HepG2 (cell line): ENCODE data around the gene ZNF814. TPM values are rescaled to one million over a fixed set of nuclear protein-coding genes. Genes with fewer than 3 reads are reported as not detected.

Source experiments
- ATF7 ChIP-seq, 2 experiments: fragments of 450-650 bp in 1 of 2; sonication (generic) in 1 of 2; formaldehyde crosslinking in 1 of 2; IDR thresholded peaks; 2 replicates each; pipeline versions ENCODE4 v1.4.0 to v1.6.1; 2016 to 2020; ENCODE audit warnings: antibody characterized with exemption in 1 of 2, mild to moderate bottlenecking in 1 of 2, missing genetic modification reagents in 1 of 2
- BCL6 ChIP-seq: IDR thresholded peaks from 2 replicates; pipeline ENCODE4 v1.6.1; 2016; ENCODE audit warnings: missing genetic modification reagents, missing compliant biosample characterization
- CBX1 ChIP-seq: IDR thresholded peaks from one replicate; pipeline ENCODE4 v1.6.1; 2016; ENCODE audit warnings: antibody characterized with exemption, low read depth
- GTF2F1 ChIP-seq: fragments of 150-350 bp; IDR thresholded peaks from 2 replicates; pipeline ENCODE4 v1.6.1; 2014; ENCODE audit warnings: low read length
- NKX3-1 ChIP-seq: sonication (generic); formaldehyde crosslinking; IDR thresholded peaks from 2 replicates; pipeline ENCODE4 v1.5.0; 2020; ENCODE audit warnings: missing genetic modification reagents
- PHB2 ChIP-seq: fragments of 450-650 bp; IDR thresholded peaks from 2 replicates; pipeline ENCODE4 v1.6.1; 2018; ENCODE audit not compliant: partially characterized antibody
- RXRA ChIP-seq: sonication (generic); formaldehyde crosslinking; IDR thresholded peaks from 2 replicates; pipeline ENCODE4 v1.5.1; 2020; ENCODE audit warnings: missing genetic modification reagents
- ZFP62 ChIP-seq: sonication (generic); formaldehyde crosslinking; IDR thresholded peaks from 2 replicates; pipeline ENCODE4 v1.4.0; 2020; ENCODE audit warnings: missing genetic modification reagents
- ZMYM4 ChIP-seq: sonication (generic); formaldehyde crosslinking; IDR thresholded peaks from 2 replicates; pipeline ENCODE4 v1.8.1; 2023; ENCODE audit warnings: mild to moderate bottlenecking, missing genetic modification reagents
- ZNF143 ChIP-seq: sonication (generic); formaldehyde crosslinking; IDR thresholded peaks from 2 replicates; pipeline ENCODE4 v1.4.0; 2020; ENCODE audit warnings: missing genetic modification reagents
- ZNF354B ChIP-seq: sonication (generic); formaldehyde crosslinking; IDR thresholded peaks from 2 replicates; pipeline ENCODE4 v1.8.0; 2022; ENCODE audit warnings: mild to moderate bottlenecking, missing genetic modification reagents
- ZNF567 ChIP-seq: sonication (generic); formaldehyde crosslinking; IDR thresholded peaks from 2 replicates; pipeline ENCODE4 v1.8.1; 2023; ENCODE audit warnings: mild to moderate bottlenecking, missing genetic modification reagents, borderline replicate concordance
- ZNF703 ChIP-seq: sonication (generic); formaldehyde crosslinking; IDR thresholded peaks from 2 replicates; pipeline ENCODE4 v1.5.1; 2020; ENCODE audit warnings: missing genetic modification reagents, mild to moderate bottlenecking, moderate library complexity, borderline replicate concordance
- polyA plus RNA-seq, 8 experiments: library from polyadenylated mRNA; depleted of rRNA in 3 of 8; stranded (reverse) in 7 of 8; unstranded in 1 of 8; fragments of >200 nt; fragmentation: Illumina TruSeq in 4 of 8; extraction: Trizol in 4 of 8; gene quantifications; 2 replicates each; pipeline versions ENCODE4 v1.2.1 to v1.2.3, GENCODE V29; 2011 to 2016; ENCODE audit warnings: low read depth in 4 of 8, missing spikeins in 1 of 8, mixed read lengths in 1 of 8; ENCODE audit not compliant: insufficient read depth in 1 of 8
- total RNA-seq, 5 experiments: library from RNA; depleted of rRNA; stranded (reverse); fragments of >200 nt; fragmentation: Illumina TruSeq; extraction: Trizol; gene quantifications; 2 replicates each; pipeline ENCODE4 v1.2.3, GENCODE V29; 2016; ENCODE audit warnings: low read depth in 1 of 5
- TF ChIP-seq, protein P1 (sequence below): sonication (generic); formaldehyde crosslinking; IDR thresholded peaks from 2 replicates; pipeline ENCODE4 v1.4.0; 2020; ENCODE audit warnings: mild to moderate bottlenecking, missing genetic modification reagents
- TF ChIP-seq, protein P2 (sequence below): sonication (generic); formaldehyde crosslinking; IDR thresholded peaks from 2 replicates; pipeline ENCODE4 v1.4.0; 2020; ENCODE audit warnings: low read depth, mild to moderate bottlenecking, missing genetic modification reagents
- TF ChIP-seq, protein P3 (sequence below): sonication (generic); formaldehyde crosslinking; IDR thresholded peaks from 2 replicates; pipeline ENCODE4 v1.5.0; 2020; ENCODE audit warnings: missing genetic modification reagents
- TF ChIP-seq, protein P4 (sequence below): sonication (generic); formaldehyde crosslinking; IDR thresholded peaks from 2 replicates; pipeline ENCODE4 v1.4.0; 2020; ENCODE audit warnings: missing genetic modification reagents
- TF ChIP-seq, protein P5 (sequence below): sonication (generic); formaldehyde crosslinking; IDR thresholded peaks from 2 replicates; pipeline ENCODE4 v1.9.0; 2022; ENCODE audit warnings: low read depth, missing genetic modification reagents

Gene ZNF814
- total and polyA plus RNA-seq, 2 of the 13 experiments (the other 11 are each of a cell fraction or from before 2014, with no cell fraction given), result 2.5 to 3.4 TPM

DNA sequence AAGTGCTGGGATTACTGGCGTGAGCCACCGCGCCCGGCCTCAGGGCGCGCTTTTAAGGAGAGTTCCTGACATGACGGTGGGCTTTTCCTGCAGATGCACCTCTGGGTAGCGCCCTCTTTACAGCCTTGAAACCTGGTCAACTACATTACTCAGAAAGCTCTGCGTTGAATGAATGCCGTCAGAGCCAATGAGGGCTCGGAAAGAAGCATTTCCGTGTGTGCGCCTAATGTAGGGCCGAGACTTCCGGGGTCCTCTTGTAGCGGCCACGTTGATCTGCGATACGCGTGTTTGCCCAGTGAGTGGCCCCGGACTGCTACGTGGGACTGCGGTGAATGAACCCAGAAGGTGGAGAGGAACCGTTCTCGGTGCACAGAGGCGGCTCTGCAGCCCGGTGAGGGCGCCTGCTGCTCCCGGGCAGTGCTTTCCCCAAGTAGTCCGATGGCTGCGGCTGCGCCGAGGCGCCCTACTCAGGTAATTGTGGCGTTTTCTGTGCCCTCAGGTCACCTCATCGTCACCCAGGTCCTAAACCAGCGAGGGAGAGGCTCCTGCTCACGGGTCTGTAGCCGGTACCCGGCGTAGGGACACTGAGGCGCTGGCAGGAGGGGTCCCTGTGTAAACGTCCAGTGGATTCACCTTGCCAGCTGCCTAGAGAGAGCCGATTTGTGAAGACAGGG, 69.2 kb downstream of the ZNF814 start (continued):
- TF ChIP-seq, protein P1, sequence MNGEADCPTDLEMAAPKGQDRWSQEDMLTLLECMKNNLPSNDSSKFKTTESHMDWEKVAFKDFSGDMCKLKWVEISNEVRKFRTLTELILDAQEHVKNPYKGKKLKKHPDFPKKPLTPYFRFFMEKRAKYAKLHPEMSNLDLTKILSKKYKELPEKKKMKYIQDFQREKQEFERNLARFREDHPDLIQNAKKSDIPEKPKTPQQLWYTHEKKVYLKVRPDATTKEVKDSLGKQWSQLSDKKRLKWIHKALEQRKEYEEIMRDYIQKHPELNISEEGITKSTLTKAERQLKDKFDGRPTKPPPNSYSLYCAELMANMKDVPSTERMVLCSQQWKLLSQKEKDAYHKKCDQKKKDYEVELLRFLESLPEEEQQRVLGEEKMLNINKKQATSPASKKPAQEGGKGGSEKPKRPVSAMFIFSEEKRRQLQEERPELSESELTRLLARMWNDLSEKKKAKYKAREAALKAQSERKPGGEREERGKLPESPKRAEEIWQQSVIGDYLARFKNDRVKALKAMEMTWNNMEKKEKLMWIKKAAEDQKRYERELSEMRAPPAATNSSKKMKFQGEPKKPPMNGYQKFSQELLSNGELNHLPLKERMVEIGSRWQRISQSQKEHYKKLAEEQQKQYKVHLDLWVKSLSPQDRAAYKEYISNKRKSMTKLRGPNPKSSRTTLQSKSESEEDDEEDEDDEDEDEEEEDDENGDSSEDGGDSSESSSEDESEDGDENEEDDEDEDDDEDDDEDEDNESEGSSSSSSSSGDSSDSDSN (CRISPR knock-in tag), result peak; percentile 82
- TF ChIP-seq PHB2 (no peak), ZFP62 (CRISPR knock-in tag) (no peak), NKX3-1 (CRISPR knock-in tag) (no peak), GTF2F1 (no peak), CBX1 (no peak), ZNF143 (CRISPR knock-in tag) (peak; percentile 87), ATF7 (IDR thresholded peaks at IDR 0.05) (no peak), ATF7 (CRISPR knock-in tag; IDR thresholded peaks at IDR 0.05) (no peak), ZNF703 (CRISPR knock-in tag) (no peak), RXRA (CRISPR knock-in tag) (peak; percentile 70), ZMYM4 (CRISPR knock-in tag) (peak; percentile 77), ZNF567 (CRISPR knock-in tag) (no peak; the same call in 1 of the 2 replicates), BCL6 (CRISPR knock-in tag) (no peak), ZNF354B (CRISPR knock-in tag) (no peak)
- TF ChIP-seq, protein P2, sequence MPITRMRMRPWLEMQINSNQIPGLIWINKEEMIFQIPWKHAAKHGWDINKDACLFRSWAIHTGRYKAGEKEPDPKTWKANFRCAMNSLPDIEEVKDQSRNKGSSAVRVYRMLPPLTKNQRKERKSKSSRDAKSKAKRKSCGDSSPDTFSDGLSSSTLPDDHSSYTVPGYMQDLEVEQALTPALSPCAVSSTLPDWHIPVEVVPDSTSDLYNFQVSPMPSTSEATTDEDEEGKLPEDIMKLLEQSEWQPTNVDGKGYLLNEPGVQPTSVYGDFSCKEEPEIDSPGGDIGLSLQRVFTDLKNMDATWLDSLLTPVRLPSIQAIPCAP (CRISPR knock-in tag), result no peak
- TF ChIP-seq, protein P3, sequence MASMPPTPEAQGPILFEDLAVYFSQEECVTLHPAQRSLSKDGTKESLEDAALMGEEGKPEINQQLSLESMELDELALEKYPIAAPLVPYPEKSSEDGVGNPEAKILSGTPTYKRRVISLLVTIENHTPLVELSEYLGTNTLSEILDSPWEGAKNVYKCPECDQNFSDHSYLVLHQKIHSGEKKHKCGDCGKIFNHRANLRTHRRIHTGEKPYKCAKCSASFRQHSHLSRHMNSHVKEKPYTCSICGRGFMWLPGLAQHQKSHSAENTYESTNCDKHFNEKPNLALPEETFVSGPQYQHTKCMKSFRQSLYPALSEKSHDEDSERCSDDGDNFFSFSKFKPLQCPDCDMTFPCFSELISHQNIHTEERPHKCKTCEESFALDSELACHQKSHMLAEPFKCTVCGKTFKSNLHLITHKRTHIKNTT, result no peak
- TF ChIP-seq, protein P4, sequence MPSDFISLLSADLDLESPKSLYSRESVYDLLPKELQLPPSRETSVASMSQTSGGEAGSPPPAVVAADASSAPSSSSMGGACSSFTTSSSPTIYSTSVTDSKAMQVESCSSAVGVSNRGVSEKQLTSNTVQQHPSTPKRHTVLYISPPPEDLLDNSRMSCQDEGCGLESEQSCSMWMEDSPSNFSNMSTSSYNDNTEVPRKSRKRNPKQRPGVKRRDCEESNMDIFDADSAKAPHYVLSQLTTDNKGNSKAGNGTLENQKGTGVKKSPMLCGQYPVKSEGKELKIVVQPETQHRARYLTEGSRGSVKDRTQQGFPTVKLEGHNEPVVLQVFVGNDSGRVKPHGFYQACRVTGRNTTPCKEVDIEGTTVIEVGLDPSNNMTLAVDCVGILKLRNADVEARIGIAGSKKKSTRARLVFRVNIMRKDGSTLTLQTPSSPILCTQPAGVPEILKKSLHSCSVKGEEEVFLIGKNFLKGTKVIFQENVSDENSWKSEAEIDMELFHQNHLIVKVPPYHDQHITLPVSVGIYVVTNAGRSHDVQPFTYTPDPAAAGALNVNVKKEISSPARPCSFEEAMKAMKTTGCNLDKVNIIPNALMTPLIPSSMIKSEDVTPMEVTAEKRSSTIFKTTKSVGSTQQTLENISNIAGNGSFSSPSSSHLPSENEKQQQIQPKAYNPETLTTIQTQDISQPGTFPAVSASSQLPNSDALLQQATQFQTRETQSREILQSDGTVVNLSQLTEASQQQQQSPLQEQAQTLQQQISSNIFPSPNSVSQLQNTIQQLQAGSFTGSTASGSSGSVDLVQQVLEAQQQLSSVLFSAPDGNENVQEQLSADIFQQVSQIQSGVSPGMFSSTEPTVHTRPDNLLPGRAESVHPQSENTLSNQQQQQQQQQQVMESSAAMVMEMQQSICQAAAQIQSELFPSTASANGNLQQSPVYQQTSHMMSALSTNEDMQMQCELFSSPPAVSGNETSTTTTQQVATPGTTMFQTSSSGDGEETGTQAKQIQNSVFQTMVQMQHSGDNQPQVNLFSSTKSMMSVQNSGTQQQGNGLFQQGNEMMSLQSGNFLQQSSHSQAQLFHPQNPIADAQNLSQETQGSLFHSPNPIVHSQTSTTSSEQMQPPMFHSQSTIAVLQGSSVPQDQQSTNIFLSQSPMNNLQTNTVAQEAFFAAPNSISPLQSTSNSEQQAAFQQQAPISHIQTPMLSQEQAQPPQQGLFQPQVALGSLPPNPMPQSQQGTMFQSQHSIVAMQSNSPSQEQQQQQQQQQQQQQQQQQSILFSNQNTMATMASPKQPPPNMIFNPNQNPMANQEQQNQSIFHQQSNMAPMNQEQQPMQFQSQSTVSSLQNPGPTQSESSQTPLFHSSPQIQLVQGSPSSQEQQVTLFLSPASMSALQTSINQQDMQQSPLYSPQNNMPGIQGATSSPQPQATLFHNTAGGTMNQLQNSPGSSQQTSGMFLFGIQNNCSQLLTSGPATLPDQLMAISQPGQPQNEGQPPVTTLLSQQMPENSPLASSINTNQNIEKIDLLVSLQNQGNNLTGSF (CRISPR knock-in tag), result 0 out of 2 replicates have a peak, but pooled peaks have one; percentile 18
- TF ChIP-seq, protein P5, sequence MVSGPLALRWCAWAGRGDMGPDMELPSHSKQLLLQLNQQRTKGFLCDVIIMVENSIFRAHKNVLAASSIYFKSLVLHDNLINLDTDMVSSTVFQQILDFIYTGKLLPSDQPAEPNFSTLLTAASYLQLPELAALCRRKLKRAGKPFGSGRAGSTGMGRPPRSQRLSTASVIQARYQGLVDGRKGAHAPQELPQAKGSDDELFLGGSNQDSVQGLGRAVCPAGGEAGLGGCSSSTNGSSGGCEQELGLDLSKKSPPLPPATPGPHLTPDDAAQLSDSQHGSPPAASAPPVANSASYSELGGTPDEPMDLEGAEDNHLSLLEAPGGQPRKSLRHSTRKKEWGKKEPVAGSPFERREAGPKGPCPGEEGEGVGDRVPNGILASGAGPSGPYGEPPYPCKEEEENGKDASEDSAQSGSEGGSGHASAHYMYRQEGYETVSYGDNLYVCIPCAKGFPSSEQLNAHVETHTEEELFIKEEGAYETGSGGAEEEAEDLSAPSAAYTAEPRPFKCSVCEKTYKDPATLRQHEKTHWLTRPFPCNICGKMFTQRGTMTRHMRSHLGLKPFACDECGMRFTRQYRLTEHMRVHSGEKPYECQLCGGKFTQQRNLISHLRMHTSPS (CRISPR knock-in tag), result no peak
